GM18499 (cell line): ENCODE results near the gene SETD9.

ENCODE experiments used
- ATAC-seq: cut with Tn5 transposase; IDR thresholded peaks from one replicate; pipeline ENCODE4 v1.9.1; 2021; ENCODE audit warnings: moderate number of reproducible peaks; ENCODE audit not compliant: insufficient read depth, unreplicated experiment

SETD9 gene

DNA sequence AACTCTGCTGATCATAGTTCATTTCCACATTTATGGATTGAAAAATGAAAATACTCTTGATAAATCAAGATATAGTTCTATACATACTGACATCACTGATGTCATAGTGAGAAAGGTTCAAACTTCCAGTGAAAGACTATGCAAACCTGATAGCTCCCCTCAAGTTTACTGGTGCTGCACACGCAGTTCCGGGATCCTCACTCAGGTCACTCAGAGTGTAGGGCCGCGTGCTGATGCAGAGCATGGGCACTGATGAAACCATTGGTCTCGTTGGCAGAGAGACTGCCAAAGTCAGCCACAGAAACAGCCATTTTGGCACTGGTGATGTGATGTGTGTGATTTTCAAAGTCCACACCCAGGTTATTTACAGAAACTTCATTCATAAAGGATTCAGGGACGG, 13.5 kb downstream of the SETD9 start:
- ATAC-seq, result no peak

DNA sequence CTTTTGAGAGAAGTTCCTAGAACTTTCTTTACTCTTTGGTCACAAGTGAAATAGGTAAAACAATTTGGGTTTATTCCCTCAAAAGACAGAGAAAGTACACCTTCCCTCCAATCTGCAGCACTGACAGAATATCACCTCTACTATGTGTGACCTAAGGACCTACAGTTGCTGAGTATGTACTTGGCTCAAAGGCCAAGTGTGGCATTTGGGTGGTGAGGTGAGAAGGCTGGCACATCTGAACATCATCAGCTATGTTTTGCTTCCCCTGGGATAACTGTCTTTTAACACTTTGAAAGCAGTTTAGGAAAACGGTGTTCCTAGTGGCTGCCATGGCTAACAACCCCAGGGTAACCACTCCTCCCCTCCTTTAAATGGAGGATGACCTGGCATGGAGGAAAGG, 24.9 kb downstream of the SETD9 start:
- ATAC-seq, result no peak

DNA sequence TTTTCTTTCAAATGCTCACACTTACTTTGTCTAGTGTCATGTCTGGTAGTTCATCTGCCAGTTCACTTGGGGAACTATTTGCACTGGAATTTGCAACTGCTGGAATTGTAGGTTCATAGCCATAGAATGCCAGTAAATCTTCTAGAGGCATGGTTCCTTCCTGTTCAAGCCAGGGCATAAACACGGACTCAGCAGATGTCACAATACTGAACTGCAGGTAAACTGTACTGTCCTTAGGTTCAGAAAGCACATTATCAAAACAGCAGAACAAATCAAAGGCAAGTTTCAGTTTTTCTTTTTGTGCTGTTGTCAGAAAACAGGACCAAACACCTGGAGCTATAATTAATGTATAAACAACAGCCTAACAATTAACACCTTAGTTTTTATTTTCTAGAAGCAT, 29.5 kb downstream of the SETD9 start:
- no peak for ATAC-seq

DNA sequence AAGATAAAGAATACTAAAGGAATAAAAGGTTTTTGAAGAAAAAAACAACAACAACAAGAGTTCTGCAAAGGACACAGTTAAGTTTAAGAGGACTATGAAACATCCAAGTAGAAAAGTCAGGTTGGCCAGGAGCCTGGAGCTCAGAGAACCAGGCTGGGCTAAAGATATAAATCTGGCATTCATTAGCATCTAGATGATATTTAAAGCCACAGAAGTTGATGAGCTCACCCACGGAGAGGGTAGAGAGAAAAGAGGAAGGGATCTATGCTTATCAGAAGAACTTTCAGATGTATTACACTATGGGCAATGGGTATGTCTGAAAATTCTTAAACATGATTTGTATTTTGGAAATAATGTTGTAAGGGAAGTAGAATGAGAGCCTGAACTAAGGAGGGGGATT, 32.6 kb downstream of the SETD9 start:
- ATAC-seq, result no peak

DNA sequence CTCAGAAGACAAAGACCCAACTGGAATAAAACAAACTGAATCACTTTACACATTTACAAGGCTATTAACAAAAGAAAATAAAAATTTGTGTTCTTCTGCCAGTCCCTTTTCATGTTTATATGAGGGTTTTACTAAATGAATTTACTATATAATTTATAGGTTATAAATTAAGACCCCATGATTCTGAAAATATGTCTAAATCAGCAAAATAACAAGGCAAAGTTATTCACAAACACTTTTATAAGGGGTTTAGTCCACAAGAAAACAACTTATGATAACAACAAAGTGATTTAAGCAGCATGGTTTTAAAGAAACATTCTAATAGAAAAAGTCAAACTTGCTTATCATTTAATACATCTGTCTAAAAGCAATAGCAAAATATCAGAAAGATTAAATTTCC, 37.7 kb downstream of the SETD9 start:
- ATAC-seq, result no peak

DNA sequence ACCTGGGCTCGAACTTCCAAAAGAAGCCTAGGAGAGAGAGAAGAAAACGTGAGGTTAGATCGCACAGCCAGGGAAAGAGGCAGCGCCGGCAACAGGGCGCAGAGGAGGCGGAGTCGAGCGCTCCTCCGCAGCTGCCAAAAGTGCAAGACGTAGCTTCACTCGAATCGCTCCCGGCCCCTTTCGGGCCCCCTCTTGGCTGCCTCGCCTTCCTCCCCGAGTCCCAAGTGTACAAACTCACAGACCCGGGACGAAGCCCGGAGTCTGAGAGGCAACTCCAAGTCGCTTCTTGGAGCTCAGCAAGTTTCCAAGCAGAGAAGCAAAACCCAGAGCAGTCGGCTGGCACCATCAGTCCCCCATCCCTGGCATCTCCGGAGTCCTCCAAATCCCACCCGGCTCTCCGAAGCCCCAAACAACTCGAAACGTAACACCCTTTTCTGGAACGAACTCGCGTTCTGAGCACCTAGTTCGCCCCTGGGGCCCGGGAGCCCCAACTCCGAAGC, 41.3 kb downstream of the SETD9 start:
- no peak for ATAC-seq

DNA sequence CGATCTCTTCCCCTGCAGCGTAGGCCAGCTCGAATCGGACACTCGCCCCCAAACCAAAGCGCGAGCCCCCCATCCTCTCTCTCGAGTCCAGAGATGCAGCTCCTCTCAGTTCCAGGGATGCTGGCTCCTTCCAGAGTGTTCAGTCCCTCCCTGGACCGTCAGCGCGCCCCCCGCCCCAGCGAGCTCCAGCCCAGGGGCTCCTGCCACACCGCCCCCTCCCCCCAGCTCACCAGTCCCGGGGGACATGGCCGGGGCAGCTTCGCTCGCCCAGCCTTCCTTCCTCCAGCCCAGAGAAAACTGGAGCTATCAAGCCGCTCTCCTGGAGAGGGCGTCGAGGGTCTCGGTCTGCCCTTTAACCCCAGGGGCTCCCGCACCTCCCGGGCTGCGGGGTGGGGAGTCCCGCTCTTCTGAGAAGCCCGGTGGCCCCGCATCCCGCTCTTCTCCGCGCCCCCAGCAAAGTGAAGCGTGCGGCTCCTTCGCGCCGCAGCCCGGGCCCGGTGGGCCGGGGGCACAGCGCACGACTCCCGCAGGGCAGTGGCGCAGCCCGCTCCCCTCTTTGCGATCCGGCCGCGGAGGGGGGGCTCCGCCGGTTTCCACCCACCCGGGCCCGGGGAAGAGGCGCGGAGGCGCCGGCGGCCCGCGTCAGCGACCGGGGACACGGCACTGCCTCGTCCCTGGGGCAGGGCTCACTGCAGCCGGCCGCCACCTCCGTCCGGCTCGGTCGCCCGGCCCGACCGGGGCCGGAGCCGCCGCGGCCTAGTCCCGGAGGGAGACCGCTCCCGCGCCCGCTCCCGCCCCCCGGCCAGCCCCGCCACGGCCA, 41.9 kb downstream of the SETD9 start:
- peak; percentile 16 for ATAC-seq

DNA sequence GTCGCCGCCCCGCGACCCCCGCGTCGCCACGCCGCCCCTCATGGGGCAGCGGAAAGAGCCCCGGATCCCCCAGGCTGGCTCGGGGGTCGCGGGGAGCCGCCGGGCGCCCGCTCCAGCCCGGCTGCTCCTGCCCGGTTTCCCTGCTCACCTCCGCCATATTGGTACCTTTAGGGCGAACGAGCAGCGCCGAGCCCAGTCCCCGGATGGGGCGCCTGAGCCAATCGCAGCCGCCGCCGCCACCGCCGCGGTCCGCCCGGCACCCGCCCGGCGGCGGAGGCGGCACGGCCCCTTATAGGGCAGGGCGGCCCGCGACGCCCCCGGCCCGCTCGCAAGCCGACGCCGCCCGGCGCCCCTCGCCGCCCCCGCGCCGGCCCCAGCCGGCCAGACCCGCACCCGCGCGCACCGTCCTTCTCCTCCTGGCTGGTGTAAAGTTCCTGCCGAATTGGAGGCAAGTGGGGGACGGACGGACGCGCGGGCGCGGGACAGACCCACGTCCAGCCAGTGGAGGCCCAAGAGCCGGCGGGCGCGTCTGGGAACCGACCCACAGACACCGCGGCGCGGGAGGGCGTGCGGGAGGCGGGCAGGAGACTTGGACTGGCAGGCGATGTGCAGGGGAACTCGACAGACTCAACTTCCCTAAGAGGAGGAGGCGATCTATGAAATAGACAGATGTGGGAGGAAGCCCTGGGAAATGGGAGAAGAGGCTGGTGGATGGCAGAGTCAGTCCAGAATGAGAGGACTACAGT, 42.7 kb downstream of the SETD9 start, which contains the start of gene MIER3:
Gene MIER3 (minus strand): TSS at position 178 of the 746 bp plus-strand sequence. CDS start 21 bp downstream, at position 157.
- ATAC-seq, result peak; percentile 61

DNA sequence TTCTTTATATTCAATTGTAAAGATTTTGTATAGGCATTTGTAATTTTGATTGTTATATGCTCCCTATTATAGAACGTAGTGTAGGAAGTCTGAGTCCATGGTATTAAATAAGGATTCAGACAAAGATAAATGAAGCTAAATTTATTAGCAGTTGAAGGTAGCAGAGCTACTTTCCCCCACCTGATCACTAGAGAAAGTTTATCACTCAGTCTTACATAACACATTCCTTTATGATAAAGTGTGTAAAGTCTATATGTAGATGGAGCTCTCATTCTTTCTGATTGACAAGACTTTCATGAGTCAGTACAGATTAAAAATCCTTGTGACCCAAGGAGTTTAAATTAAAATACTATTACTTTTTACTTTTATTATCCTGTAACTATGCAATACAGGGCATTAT, 44.9 kb downstream of the SETD9 start:
- ATAC-seq, result no peak

DNA sequence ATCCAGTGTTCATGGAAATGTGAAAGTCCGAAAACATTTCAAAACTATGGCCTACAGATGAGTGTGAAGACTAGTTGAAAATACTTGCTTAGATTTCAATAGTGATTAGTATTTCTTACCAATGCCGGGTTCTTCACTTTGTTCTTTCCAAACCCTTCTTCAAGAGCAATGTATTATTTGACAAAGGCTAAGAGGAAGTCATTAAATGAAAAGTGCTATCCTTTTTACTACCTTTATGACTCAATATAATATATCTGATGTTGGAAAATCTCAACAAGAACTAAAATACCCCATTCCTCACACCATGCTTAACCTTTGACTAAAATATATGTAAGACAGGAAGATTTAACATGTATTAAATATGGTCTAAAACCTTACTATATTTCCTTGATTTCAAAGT, 49.2 kb downstream of the SETD9 start:
- no peak for ATAC-seq

DNA sequence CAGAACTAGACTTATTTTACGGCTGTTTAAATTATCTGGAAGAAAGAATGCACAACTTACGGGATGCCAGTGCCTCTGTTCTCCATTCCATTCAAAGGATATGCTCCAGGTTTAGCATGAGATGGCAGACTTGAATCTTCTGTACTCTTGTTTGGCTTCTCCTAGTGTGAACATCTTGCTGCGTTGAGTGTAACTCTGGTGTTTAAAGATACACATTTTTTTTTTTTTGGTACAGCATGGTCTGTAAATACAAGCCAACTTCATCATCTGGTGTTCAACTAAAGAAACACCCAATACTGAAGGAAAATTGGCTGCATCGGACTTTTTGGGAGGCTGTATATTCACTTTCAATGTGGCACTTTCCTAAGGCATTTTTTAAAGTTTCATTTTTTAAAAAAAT, 49.9 kb downstream of the SETD9 start:
- ATAC-seq, result no peak

DNA sequence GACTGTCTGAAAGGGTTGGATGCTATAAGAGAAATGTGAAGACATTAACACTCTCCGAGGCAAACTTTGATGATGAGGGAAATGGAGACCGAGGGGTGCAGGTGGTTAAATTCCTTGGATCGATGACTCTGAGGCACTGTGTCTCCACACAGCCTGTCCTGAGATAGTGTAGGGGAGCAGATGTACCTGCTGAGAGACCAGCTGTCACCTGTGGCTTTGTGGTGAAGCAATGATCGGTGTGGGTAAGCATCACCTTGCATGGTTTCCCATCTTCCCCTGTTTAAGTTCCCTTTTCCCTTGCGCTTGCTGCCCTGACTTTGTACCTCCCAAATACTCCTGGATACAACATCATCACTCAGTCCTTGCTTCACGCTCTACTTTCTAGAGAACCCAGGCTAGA, 52.4 kb downstream of the SETD9 start:
- ATAC-seq, result no peak

DNA sequence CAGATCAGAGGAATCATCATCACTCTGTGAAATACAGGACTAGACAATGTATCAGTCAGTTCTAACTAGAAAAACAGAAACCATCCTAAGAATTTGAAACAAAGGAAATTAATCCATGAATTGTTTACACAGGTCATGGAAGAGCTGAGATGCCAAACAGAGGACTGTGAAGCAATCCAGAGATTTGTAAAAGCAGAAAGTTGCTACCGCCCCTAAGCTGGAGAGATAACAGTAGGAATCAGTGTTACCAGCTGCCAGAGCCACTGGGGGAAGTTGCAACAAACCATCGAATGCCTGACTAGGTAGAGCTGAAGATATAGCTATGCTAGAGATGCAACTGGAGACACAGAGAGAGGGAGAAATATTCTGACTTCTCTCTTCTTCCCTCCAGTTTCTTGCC, 52.9 kb downstream of the SETD9 start:
- ATAC-seq, result no peak

DNA sequence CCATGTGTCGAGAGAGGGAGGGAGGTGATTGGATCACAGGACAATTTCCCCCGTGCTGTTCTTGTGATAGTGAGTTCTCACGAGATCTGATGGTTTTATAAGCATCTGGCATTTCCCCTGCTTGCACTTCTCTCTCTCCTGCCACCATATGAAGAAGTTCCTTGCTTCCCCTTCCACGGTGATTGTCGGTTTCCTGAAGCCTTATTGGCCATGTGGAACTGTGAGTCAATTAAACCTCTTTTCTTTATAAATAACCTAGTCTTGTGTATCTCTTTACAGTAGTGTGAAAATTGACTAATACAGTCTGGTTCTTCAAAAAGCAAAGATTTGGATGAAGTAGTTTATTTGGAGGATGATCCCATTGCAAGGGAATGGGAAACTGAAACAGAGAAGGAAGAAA, 53.9 kb downstream of the SETD9 start:
- no peak for ATAC-seq

DNA sequence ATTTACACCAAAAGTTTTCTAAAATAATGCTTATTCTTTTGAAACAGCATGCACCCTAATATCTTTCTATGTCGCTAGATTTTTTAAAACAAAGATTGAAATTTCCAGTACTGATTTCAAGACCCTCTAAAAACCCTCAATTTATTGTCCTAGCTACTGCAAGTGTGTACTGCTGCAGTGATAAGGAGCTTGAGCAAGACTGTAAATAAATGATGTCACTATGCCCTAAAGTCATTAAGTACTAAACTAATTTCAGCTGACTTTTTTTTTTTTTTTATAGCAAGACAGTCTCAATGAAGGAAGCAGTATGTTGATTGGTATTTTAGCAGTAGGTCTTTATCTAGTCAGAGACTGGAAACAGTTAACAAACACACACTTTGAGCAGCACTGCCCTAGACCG, 54.8 kb downstream of the SETD9 start:
- ATAC-seq, result no peak
